Common myeloid progenitor, CD34-positive (primary cell): Measurements from ENCODE around the gene ELOVL2.

Source experiments
- CTCF ChIA-PET: fragments of 350-600 bp; sonication (Branson Sonifier 250); formaldehyde crosslinking; loops from one replicate; lab custom pipeline; 2021; ENCODE audit warnings: antibody characterized with exemption; lab: Charles Lee
- POLR2A ChIA-PET: fragments of 350-600 bp; sonication (Branson Sonifier 250); formaldehyde crosslinking; loops from one replicate; lab custom pipeline; 2021; ENCODE audit warnings: antibody characterized with exemption; lab: Charles Lee
- DNase-seq, 3 donors: peaks; one replicate each; pipeline versions ENCODE4 v3.0.0 to v3.0.0-alpha.2; 2013
- H3K27ac ChIP-seq, 2 experiments: 1 replicate in 1 of 2; 2 replicates in 1 of 2; pipeline ENCODE4 v1.7.0; 2013; ENCODE audit warnings: inconsistent platforms in 2 of 2, low read length in 2 of 2, mild to moderate bottlenecking in 2 of 2, low read depth in 1 of 2, moderate library complexity in 1 of 2; ENCODE audit not compliant: severe bottlenecking in 2 of 2, insufficient read depth in 1 of 2, poor library complexity in 1 of 2
- H3K27me3 ChIP-seq, 5 experiments: replicated peaks in 2 of 5; 1 replicate in 3 of 5; 2 replicates in 2 of 5; pipeline versions ENCODE4 v1.6.1 to v1.7.0; 2013; ENCODE audit warnings: low read length in 4 of 5, mild to moderate bottlenecking in 2 of 5, moderate library complexity in 2 of 5, inconsistent platforms in 1 of 5; ENCODE audit not compliant: insufficient read depth in 5 of 5, control insufficient read depth in 4 of 5
- H3K36me3 ChIP-seq, 4 experiments: 1 replicate in 2 of 4; 2 replicates in 2 of 4; pipeline versions ENCODE4 v1.6.1 to v1.7.0; 2013; ENCODE audit warnings: low read length in 3 of 4, control low read depth in 1 of 4, mild to moderate bottlenecking in 1 of 4; ENCODE audit not compliant: control insufficient read depth in 4 of 4, insufficient read depth in 4 of 4
- H3K4me1 ChIP-seq, 4 experiments: 1 replicate in 3 of 4; 2 replicates in 1 of 4; pipeline versions ENCODE4 v1.6.1 to v1.7.1; 2013; ENCODE audit warnings: low read length in 3 of 4, mild to moderate bottlenecking in 3 of 4, control low read depth in 1 of 4, inconsistent platforms in 1 of 4, moderate library complexity in 1 of 4; ENCODE audit not compliant: control insufficient read depth in 4 of 4, insufficient read depth in 4 of 4; ENCODE audit errors: control extremely low read depth in 1 of 4
- H3K4me3 ChIP-seq, 7 experiments: 1 replicate in 4 of 7; 2 replicates in 3 of 7; pipeline versions ENCODE4 v1.5.1 to v1.7.0; 2013; ENCODE audit warnings: mild to moderate bottlenecking in 7 of 7, low read length in 6 of 7, moderate library complexity in 6 of 7, inconsistent platforms in 2 of 7, low read depth in 2 of 7, control low read depth in 1 of 7; ENCODE audit not compliant: insufficient read depth in 4 of 7, control insufficient read depth in 1 of 7; ENCODE audit errors: extremely low read depth in 1 of 7
- H3K9me3 ChIP-seq, 5 experiments: 1 replicate in 4 of 5; 2 replicates in 1 of 5; pipeline versions ENCODE4 v1.6.1 to v1.7.1; 2013; ENCODE audit warnings: low read length in 4 of 5, mild to moderate bottlenecking in 2 of 5, inconsistent platforms in 1 of 5, low read depth in 1 of 5, moderate library complexity in 1 of 5; ENCODE audit not compliant: control insufficient read depth in 4 of 5, insufficient read depth in 2 of 5; ENCODE audit errors: control extremely low read depth in 1 of 5
- WGBS: methylation state at CpG from one replicate; pipeline ENCODE4 v1.1.5; 2013; ENCODE audit not compliant: insufficient coverage; 5-methylcytosine and 5-hydroxymethylcytosine counted together

Gene ELOVL2

GRCh38 chr6:11025921-11026635, 18.0 kb downstream of the ELOVL2 start:
- no peak for DNase-seq
- H3K9me3 ChIP-seq, result no peaks in the 10 kb centered on the region
- H3K4me1 ChIP-seq, result peaks cover 0 to 1% (median 0%) of the 10 kb centered on the region in 4 experiments
- CTCF ChIA-PET, result interaction anchor here (1.4 kb wide), 1 partner anchor 12 kb away, joined by 4 read pairs; no protein-coding TSS in a partner anchor
- peaks cover 2 to 21% (median 10%) of the 10 kb centered on the region in 5 experiments for H3K27me3 ChIP-seq
- H3K36me3 ChIP-seq, result no peaks in the 10 kb centered on the region
- POLR2A ChIA-PET, result no interaction called here
- H3K4me3 ChIP-seq, result no peak overlapping the region
- no peak overlapping the region for H3K27ac ChIP-seq
- WGBS, result 47% methylated on average over 8 of the region's 10 CpGs

- ChIA-PET CTCF (no interaction called here), POLR2A (no interaction called here)
- H3K36me3 ChIP-seq, result no peaks in the 10 kb centered on the region
- WGBS, result no CpG with 5 or more reads among the region's 3 CpGs
- H3K27me3 ChIP-seq, result peaks cover 2 to 21% (median 10%) of the 10 kb centered on the region in 5 experiments
- DNase-seq, result no peak
- H3K27ac ChIP-seq, result no peak overlapping the region
- peaks cover 0 to 1% (median 0%) of the 10 kb centered on the region in 4 experiments for H3K4me1 ChIP-seq
- no peaks in the 10 kb centered on the region for H3K9me3 ChIP-seq
- H3K4me3 ChIP-seq, result no peak overlapping the region
Measured at GRCh38 chr6:11025130-11025529, 19.0 kb downstream of the ELOVL2 start.

GRCh38 chr6:11023032-11023431, 21.1 kb downstream of the ELOVL2 start:
- Histone ChIP-seq H3K4me1 (peaks cover 0 to 1% (median 0%) of the 10 kb centered on the region in 4 experiments), H3K9me3 (no peaks in the 10 kb centered on the region), H3K36me3 (no peaks in the 10 kb centered on the region), H3K27me3 (peaks cover 0 to 23% (median 10%) of the 10 kb centered on the region in 5 experiments), H3K27ac (no peak overlapping the region), H3K4me3 (no peak overlapping the region)
- no peak for DNase-seq
- ChIA-PET CTCF (no interaction called here), POLR2A (no interaction called here)

- Histone ChIP-seq H3K9me3 (no peaks in the 10 kb centered on the region), H3K27me3 (peaks cover 0 to 17% (median 10%) of the 10 kb centered on the region in 5 experiments), H3K4me1 (peaks cover 0 to 1% (median 0%) of the 10 kb centered on the region in 4 experiments), H3K27ac (no peak overlapping the region), H3K36me3 (no peaks in the 10 kb centered on the region), H3K4me3 (no peak overlapping the region)
- ChIA-PET POLR2A (no interaction called here), CTCF (interaction anchor here (1.2 kb wide), 1 partner anchor 12 kb away, joined by 3 read pairs; no protein-coding TSS in a partner anchor)
- WGBS, result 93% methylated on average over 3 of the region's 7 CpGs
- no peak for DNase-seq
Measured at GRCh38 chr6:11021714-11022113, 22.4 kb downstream of the ELOVL2 start.

GRCh38 chr6:11021003-11021402, 23.1 kb downstream of the ELOVL2 start:
- H3K4me3 ChIP-seq, result no peak overlapping the region
- POLR2A ChIA-PET, result no interaction called here
- no peaks in the 10 kb centered on the region for H3K36me3 ChIP-seq
- peaks cover 0 to 12% (median 4%) of the 10 kb centered on the region in 5 experiments for H3K27me3 ChIP-seq
- DNase-seq, result no peak
- no peaks in the 10 kb centered on the region for H3K9me3 ChIP-seq
- H3K4me1 ChIP-seq, result peaks cover 0 to 1% (median 0%) of the 10 kb centered on the region in 4 experiments
- CTCF ChIA-PET, result interaction anchor here (1.2 to 1.5 kb wide), 2 partner anchors 12 kb away, joined by 3 to 4 read pairs; no protein-coding TSS in a partner anchor
- WGBS, result 92% methylated on average over 2 of the region's 2 CpGs
- no peak overlapping the region for H3K27ac ChIP-seq

GRCh38 chr6:11018225-11018624, 25.9 kb downstream of the ELOVL2 start:
- no peak for DNase-seq
- 100% methylated on average over 2 of the region's 2 CpGs for WGBS
- H3K27ac ChIP-seq, result no peak overlapping the region
- H3K4me1 ChIP-seq, result peaks cover 0 to 1% (median 0%) of the 10 kb centered on the region in 4 experiments
- no peaks in the 10 kb centered on the region for H3K9me3 ChIP-seq
- no peaks in the 10 kb centered on the region for H3K36me3 ChIP-seq
- H3K27me3 ChIP-seq, result peaks cover 0 to 10% (median 4%) of the 10 kb centered on the region in 5 experiments
- H3K4me3 ChIP-seq, result no peak overlapping the region
- ChIA-PET POLR2A (no interaction called here), CTCF (no interaction called here)

GRCh38 chr6:11017090-11017489, 27.0 kb downstream of the ELOVL2 start:
- no peak for DNase-seq
- no peaks in the 10 kb centered on the region for H3K9me3 ChIP-seq
- CTCF ChIA-PET, result interaction anchor here (1.6 kb wide), 1 partner anchor 11 kb away, joined by 3 read pairs; no protein-coding TSS in a partner anchor
- WGBS, result 100% methylated on average over 2 of the region's 3 CpGs
- H3K36me3 ChIP-seq, result no peaks in the 10 kb centered on the region
- peaks cover 0 to 1% (median 0%) of the 10 kb centered on the region in 4 experiments for H3K4me1 ChIP-seq
- POLR2A ChIA-PET, result no interaction called here
- H3K4me3 ChIP-seq, result no peak overlapping the region
- H3K27me3 ChIP-seq, result peaks cover 0 to 11% (median 4%) of the 10 kb centered on the region in 5 experiments
- H3K27ac ChIP-seq, result no peak overlapping the region
